Endothelial cell of umbilical vein (primary cell): ENCODE results near the gene FBH1. TPM values are rescaled to one million over a fixed set of nuclear protein-coding genes. Genes with fewer than 3 reads are reported as not detected.

Source experiments
- BruUV-seq: library from RNA; stranded (reverse); fragments of 400-500 nt; replicated peaks from 2 replicates; lab custom pipeline; 2021; lab: Mats Ljungman, UMichigan
- CTCF ChIA-PET: fragments of 300-600, 350-600 bp; sonication (Branson Sonifier 250); formaldehyde crosslinking; loops from one replicate; lab custom pipeline; 2021; ENCODE audit warnings: antibody characterized with exemption, inconsistent platforms; lab: Charles Lee
- POLR2A ChIA-PET: fragments of 300-600, 350-600 bp; sonication (Branson Sonifier 250); formaldehyde crosslinking; loops from one replicate; lab custom pipeline; 2021; ENCODE audit warnings: antibody characterized with exemption, inconsistent platforms; lab: Charles Lee
- DNase-seq: peaks from one replicate; pipeline ENCODE4 v3.0.0-alpha.2; 2011; ENCODE audit warnings: low read depth, low spot score
- FAIRE-seq: peaks from 2 replicates; lab custom pipeline; 2011; peaks lifted over from hg19 to GRCh38; lab: Jason Lieb, UNC
- H2AFZ ChIP-seq: 2 replicates; pipeline ENCODE4 v1.6.0; 2012; ENCODE audit warnings: low read depth, low read length, control low read depth, inconsistent platforms
- H3K27ac ChIP-seq: 2 replicates; pipeline ENCODE4 v1.5.1; 2011; ENCODE audit warnings: low read depth, mild to moderate bottlenecking, control low read depth, low read length, moderate library complexity; ENCODE audit not compliant: insufficient read depth
- H3K27me3 ChIP-seq, 2 experiments: 2 replicates each; pipeline versions ENCODE4 v1.6.0 to v1.6.1; 2011; ENCODE audit warnings: low read length in 2 of 2, mixed read lengths in 1 of 2; ENCODE audit not compliant: control insufficient read depth in 2 of 2, insufficient read depth in 2 of 2
- H3K36me3 ChIP-seq, 2 experiments: 2 replicates in 1 of 2; 3 replicates in 1 of 2; pipeline ENCODE4 v1.5.1; 2011; ENCODE audit warnings: low read length in 2 of 2, mild to moderate bottlenecking in 1 of 2, moderate library complexity in 1 of 2; ENCODE audit not compliant: control insufficient read depth in 2 of 2, insufficient read depth in 2 of 2; ENCODE audit errors: extremely low read depth in 1 of 2
- H3K4me1 ChIP-seq: 3 replicates; pipeline ENCODE4 v1.5.1; 2011; ENCODE audit warnings: mild to moderate bottlenecking, low read length; ENCODE audit not compliant: control insufficient read depth, insufficient read depth; ENCODE audit errors: extremely low read depth
- H3K4me2 ChIP-seq: 2 replicates; pipeline ENCODE4 v1.6.1; 2011; ENCODE audit warnings: low read length, control low read depth, mixed read lengths; ENCODE audit not compliant: insufficient read depth
- H3K4me3 ChIP-seq, 3 experiments: fragments of 200-600 bp in 1 of 3; sonication (generic), shearing (Covaris generic) in 1 of 3; replicated peaks in 1 of 3; 2 replicates each; pipeline ENCODE4 v1.5.1; 2011 to 2016; ENCODE audit warnings: control low read depth in 3 of 3, low read length in 3 of 3, mild to moderate bottlenecking in 2 of 3, inconsistent platforms in 1 of 3, low read depth in 1 of 3, moderate library complexity in 1 of 3; ENCODE audit not compliant: insufficient read depth in 1 of 3
- H3K79me2 ChIP-seq: 2 replicates; pipeline ENCODE4 v1.6.0; 2012; ENCODE audit warnings: low read length, inconsistent platforms; ENCODE audit not compliant: control insufficient read depth, insufficient read depth
- H3K9ac ChIP-seq: replicated peaks from 2 replicates; pipeline ENCODE3; 2011; ENCODE audit warnings: low read length, control low read depth; ENCODE audit not compliant: insufficient read depth; ENCODE audit errors: extremely low read depth
- H3K9me1 ChIP-seq: replicated peaks from 3 replicates; pipeline ENCODE4 v1.6.0; 2011; ENCODE audit warnings: mild to moderate bottlenecking, low read length; ENCODE audit not compliant: control insufficient read depth, insufficient read depth; ENCODE audit errors: extremely low read depth
- H3K9me3 ChIP-seq: replicated peaks from 2 replicates; pipeline ENCODE4 v1.5.1; 2012; ENCODE audit warnings: low read length, inconsistent platforms; ENCODE audit not compliant: control insufficient read depth, insufficient read depth
- H4K20me1 ChIP-seq: replicated peaks from 2 replicates; pipeline ENCODE3; 2011; ENCODE audit warnings: mild to moderate bottlenecking, low read length; ENCODE audit not compliant: control insufficient read depth, insufficient read depth; ENCODE audit errors: extremely low read depth
- CTCF ChIP-seq, 2 donors: IDR thresholded peaks; 1 replicate in 1 of 2; 2 replicates in 1 of 2; pipeline ENCODE4 v1.5.1; 2011; ENCODE audit warnings: low read length in 2 of 2, mild to moderate bottlenecking in 2 of 2, moderate library complexity in 2 of 2, control low read depth in 1 of 2, inconsistent platforms in 1 of 2, low read depth in 1 of 2; ENCODE audit not compliant: insufficient read depth in 1 of 2; ENCODE audit errors: extremely low read depth in 1 of 2
- EZH2 ChIP-seq: IDR thresholded peaks from 2 replicates; pipeline ENCODE4 v1.6.1; 2012; ENCODE audit warnings: borderline replicate concordance, low read depth, mild to moderate bottlenecking, moderate library complexity, low read length, inconsistent platforms; ENCODE audit not compliant: severe bottlenecking
- FOS ChIP-seq: IDR thresholded peaks from 2 replicates; pipeline ENCODE4 v1.6.1; 2011; ENCODE audit warnings: mild to moderate bottlenecking, low read length, moderate library complexity, borderline replicate concordance; ENCODE audit not compliant: insufficient read depth
- JUN ChIP-seq: IDR thresholded peaks from 2 replicates; pipeline ENCODE4 v1.6.1; 2011; ENCODE audit warnings: borderline replicate concordance, low read depth; ENCODE audit not compliant: insufficient read length, insufficient read depth
- MAX ChIP-seq: IDR thresholded peaks from 2 replicates; pipeline ENCODE4 v1.6.1; 2011; ENCODE audit not compliant: insufficient read depth, insufficient read length
- MYC ChIP-seq: IDR thresholded peaks from one replicate; pipeline ENCODE4 v1.6.1; 2011; ENCODE audit warnings: mild to moderate bottlenecking, low read depth, low read length
- POLR2A ChIP-seq: IDR thresholded peaks from 2 replicates; pipeline ENCODE4 v1.6.1; 2012; ENCODE audit warnings: low read depth, mild to moderate bottlenecking, control low read depth, low read length
- POLR2AphosphoS5 ChIP-seq: IDR thresholded peaks from 2 replicates; pipeline ENCODE4 v1.6.1; 2012; ENCODE audit warnings: low read depth, mild to moderate bottlenecking, control low read depth, low read length, moderate library complexity; ENCODE audit not compliant: insufficient read depth
- dilution Hi-C: fragments of 300-500 bp; cut with MboI; formaldehyde crosslinking; loops from one replicate; pipeline ENCODE4 v1.15.0; 2019; ENCODE audit warnings: low sequenced_read_pairs; ENCODE audit not compliant: extremely low pct_ligation_motif_present
- intact Hi-C: fragments of 100-400 bp; cut with micrococcal nuclease; formaldehyde crosslinking; loops from one replicate; pipeline ENCODE4 v1.10.0; 2022
- polyA plus RNA-seq, 4 experiments: library from polyadenylated mRNA; depleted of rRNA in 3 of 4; stranded (reverse) in 3 of 4; unstranded in 1 of 4; fragments of >200 nt; gene quantifications; 2 replicates each; pipeline versions ENCODE4 v1.2.1 to v1.2.3, GENCODE V29; 2011 to 2012; ENCODE audit warnings: missing spikeins in 1 of 4
- total RNA-seq: library from RNA; stranded (reverse); gene quantifications from 2 replicates; pipeline ENCODE4 v1.2.3, GENCODE V29; 2021

FBH1 gene
- total and polyA plus RNA-seq, 2 donors (not counting 3 experiments of a cell fraction or from before 2014, with no cell fraction given), result 71.4 to 97.0 TPM

- no peaks in the 10 kb centered on the region for H3K27me3 ChIP-seq
- no peak overlapping the region for H2AFZ ChIP-seq
- H3K79me2 ChIP-seq, result no peaks in the 10 kb centered on the region
- no peaks in the 10 kb centered on the region for H4K20me1 ChIP-seq
- CTCF ChIA-PET, result interaction anchor here (1.3 kb wide), 2 partner anchors 10 to 28 kb away, joined by 3 read pairs; no protein-coding TSS in a partner anchor
- BruUV-seq, result no TSS peak
- no peak overlapping the region for H3K9ac ChIP-seq
- POLR2A ChIA-PET, result no interaction called here
- intact Hi-C loops, result loop anchor here (5.0 kb wide), 1 partner anchor 424 kb away; no protein-coding TSS in a partner anchor
- H3K4me1 ChIP-seq, result no peaks in the 10 kb centered on the region
- H3K4me2 ChIP-seq, result no peak overlapping the region
- no peaks in the 10 kb centered on the region for H3K9me1 ChIP-seq
- DNase-seq (no peak), FAIRE-seq (no peak)
- H3K27ac ChIP-seq, result no peak overlapping the region
- dilution Hi-C loops, result no loop called here
- H3K9me3 ChIP-seq, result no peaks in the 10 kb centered on the region
- TF ChIP-seq MAX (no peak), JUN (no peak), POLR2AphosphoS5 (no peak), EZH2 (no peak), MYC (no peak), CTCF (IDR thresholded peaks at IDR 0.05; ENCODE audit: extremely low read depth in 1 of 2, insufficient read depth in 1 of 2, low read depth in 1 of 2, low read length in 2 of 2) (no peak), POLR2A (no peak), FOS (no peak)
- peaks cover 0 to 4% of the 10 kb centered on the region in 2 experiments for H3K36me3 ChIP-seq
- H3K4me3 ChIP-seq, result no peak overlapping the region
These were observed 18.4 kb upstream of the FBH1 start for GRCh38 chr10:5871596-5871995.
